Stimulated activated CD4-positive, alpha-beta T cell treated with anti-CD3 and anti-CD28 coated beads, Interleukin-2, amount 100 ng/mL, for 24 hours (primary cell): Measurements from ENCODE around the gene IGF1R.

Experiments used
- DNase-seq, 2 donors: peaks; one replicate each; pipeline ENCODE4 v3.0.0-alpha.2; 2020

The IGF1R gene

DNA sequence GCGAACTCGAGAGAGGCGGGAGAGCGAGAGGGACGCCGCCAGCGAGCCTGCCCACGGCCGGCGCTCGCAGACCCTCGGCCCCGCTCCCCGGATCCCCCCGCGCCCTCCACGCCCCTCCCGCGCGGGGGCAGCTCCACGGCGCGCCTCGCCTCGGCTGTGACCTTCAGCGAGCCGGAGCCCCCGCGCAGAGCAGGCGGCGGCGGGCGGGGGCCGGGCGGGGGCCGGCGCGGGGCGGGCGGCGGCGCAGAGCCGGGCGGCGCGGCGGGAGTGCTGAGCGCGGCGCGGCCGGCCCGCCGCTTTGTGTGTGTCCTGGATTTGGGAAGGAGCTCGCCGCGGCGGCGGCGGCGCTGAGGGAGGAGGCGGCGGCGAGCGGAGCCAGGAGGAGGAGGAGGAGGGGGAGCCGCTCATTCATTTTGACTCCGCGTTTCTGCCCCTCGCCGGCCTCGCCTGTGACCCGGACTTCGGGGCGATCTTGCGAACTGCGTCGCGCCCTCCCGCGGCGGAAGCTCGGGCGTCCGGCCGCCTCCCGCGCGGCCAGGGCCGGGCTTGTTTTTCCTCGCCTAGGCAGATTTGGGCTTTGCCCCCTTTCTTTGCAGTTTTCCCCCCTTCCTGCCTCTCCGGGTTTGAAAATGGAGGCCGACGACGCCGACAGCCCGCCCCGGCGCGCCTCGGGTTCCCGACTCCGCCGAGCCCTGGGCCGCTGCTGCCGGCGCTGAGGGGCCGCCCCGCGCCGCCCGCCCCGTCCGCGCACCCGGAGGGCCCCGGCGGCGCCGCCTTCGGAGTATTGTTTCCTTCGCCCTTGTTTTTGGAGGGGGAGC, 524 bp downstream of the IGF1R start:
- DNase-seq = peak; percentile 43 to 57

DNA sequence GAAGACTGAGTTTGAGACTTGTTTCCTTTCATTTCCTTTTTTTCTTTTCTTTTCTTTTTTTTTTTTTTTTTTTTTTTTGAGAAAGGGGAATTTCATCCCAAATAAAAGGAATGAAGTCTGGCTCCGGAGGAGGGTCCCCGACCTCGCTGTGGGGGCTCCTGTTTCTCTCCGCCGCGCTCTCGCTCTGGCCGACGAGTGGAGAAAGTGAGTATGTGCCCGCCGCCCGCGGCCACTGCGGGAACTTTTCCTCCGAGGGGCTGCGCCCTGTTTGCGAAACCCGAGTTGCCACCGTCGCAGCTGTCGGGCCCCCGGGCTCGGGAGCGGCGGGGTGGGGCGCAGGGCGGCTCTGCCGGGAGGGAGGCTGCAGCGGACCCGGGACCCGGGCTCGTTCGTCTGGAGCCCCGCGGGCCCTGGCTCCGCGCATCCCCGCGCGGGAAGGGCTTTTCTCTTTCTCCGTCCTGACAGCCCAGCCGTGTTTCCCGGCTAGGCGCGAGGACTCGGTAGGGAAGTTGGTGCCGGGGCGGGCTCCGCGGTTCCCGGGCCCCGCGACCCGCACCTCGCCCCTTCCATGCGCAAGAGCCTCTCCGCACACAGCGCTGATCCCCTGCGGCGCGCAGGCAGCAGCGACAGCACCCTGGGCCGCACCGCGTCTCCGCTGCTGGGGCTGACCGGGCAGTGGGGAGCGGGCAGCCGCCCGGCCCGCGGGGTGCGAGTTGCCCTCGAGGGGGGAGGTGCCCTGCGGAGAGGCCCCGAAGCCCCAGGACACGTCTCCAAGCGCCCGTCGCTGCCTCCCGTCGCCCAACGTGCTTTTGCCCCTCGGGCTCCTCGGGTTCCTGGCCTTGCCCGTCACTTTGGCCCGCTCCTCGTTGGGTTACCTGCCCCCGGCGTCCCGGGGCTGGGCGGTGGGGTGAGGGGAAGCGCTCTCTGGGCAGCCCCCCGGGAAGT, 1.4 kb downstream of the IGF1R start:
- DNase-seq = peak; percentile 50 to 61

DNA sequence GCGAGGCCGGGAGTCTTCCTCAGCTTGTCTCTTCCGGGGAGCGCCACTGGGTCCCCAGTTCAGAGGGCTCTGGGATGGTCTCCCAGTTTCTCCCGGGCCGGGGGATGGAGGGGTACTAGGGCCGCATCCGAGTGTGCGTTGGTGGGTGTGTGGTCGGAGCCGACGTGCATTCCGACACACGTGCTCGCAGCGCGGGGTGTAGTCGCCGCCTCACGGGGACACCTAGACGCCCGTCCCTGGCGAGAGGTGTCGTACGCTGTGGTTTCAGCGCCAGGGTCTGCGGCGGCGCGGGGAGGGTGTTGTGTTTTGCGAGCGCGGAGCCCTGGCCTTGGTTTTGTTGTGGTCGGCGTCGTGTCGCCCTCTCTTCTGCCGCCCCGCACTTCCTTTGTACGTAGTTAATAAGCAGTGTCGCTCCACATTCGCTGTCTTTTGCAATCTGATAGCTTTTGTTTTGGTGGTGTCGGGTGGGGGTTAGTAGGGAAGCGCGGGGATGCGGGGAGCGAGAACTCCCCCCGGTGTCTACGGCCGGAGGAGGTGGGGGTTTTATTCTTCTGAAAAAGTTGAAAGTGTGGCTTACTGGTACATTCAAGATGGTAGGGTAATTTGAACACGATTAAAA, 2.2 kb downstream of the IGF1R start:
- DNase-seq = peak; percentile 53

DNA sequence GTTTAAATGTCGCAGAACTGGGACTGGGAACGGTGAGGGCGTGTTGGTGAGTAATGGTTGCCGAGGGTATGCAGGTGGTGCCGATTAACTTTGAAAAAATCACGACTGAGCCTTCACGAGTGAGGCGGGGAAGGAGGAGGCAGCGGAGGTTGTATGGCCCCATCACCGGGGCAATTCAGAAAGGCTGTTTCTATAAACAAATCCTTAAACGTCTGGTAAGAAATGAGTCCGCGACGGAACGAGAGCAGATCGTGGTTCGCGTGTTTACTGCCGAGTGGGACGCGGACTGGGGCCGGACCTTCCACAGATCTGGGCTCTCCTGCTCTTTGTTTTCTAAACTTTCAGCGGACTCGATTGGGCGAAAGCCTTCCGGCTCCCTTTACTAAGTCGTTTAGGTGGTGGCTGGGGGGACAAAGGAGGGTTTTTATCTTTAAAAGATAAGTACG, 2.7 kb downstream of the IGF1R start:
- DNase-seq = peak; percentile 26 to 37

DNA sequence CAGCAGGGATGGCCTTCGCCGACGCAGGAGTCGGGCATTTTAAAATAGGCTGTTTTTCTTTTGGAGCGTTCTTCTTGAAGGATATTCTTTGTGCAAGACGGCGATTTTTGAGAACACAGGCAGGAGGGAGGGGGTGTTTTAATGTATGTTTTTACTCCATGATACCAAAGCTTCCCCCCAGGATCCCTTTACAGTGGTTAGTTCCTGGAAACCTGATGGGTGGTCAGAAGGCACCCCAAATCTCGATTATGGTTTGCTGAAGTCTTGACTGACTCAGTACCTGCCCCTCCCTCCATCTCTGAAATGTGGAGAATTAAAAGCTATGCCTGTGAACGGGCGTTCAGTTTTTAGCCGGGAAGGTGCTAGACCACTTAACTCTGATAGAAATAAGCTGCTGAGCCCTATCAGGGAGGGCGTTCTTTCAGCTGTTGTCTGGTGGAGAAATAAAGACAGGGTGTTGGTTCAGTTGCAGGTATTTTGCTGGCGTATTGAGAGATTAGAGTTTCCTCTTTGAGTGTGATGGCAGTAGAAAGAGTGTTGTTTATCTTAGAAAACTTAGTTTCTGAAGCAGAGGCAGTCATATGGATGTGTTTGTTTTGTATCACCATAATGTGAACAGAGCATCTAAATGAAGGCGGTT, 3.4 kb downstream of the IGF1R start:
- no peak for DNase-seq

DNA sequence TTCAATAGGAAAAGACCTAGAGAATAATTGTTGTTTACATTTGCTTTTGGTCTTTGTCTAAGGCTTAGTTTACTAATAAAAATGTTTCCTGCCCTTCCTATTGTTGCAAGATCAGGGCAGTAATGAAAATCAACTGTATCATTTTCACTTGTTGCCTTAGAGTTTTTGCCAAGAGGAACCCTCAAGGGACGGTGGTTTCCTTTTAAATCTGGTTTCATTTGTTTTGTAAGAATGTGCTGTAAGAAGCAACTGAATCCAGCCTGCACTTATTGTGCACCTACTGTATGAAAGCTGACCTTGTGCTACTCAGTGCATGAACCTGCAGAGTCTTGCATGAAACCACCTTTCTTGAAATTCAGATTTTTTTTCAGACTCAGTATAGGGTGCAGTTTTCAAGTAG, 5.3 kb downstream of the IGF1R start:
- no peak for DNase-seq

DNA sequence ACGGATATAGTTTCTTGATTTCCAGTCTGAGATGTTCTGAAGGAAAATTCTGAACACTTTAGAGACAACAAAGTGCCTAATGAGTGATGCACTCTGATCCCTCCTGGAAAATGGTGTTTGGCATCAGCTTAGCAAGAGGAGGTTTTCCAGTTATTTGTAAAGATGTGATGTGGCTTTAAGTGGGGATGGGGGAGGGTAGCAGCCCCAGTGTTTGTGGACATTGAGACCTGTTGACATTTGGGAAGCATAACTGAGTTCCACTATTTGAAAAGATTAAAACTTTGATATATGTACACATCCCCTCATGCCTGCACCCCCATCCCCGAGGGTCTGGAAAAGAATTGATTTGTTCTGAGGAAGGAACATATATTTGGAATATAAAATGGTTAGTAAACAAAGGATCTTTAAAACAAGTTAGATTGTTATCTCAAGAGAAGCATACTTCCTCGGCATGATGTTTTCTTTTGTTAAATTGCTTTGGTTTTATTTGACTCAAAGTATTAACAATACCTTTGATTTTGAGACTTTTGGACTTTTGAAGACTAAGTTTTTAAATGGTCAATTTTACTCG, 6.5 kb downstream of the IGF1R start:
- no peak for DNase-seq

DNA sequence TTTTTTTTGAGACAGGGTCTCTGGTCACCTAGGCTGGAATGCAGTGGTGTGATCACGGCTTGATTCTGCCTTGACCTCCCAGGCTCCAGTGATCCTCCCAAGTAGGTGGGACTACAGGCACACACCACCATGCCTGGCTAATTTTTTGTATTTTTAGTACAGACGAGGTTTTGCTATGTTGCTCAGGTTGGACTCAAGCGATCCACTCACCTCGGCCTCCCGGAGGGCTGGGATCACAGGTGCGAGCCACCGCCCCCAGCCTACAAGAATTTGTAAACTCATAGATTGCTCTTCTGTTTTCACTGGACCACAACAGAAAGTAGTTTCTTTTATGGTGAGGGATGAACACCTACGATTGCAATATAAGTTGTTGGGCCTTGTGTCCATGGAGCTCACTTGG, 7.4 kb downstream of the IGF1R start:
- DNase-seq = no peak

DNA sequence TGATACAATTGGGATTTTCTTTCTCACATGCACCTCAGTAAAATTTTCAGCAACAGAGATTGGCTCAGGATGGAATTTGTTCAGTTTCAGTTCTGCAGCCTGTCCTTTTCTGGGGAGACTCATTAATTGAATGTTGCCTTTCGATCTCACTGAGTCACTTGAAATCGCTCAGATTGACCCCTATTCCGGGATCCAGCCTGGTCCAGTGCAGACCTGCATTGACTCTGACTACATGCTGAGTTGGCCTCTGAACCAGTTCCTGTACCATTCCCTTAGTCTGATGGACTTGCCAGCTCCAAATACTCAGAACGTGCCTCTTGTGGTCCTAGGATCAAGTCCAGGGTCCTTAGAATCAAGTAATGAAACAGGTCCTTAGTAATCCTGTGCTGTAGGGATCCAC, 9.4 kb downstream of the IGF1R start:
- no peak for DNase-seq

DNA sequence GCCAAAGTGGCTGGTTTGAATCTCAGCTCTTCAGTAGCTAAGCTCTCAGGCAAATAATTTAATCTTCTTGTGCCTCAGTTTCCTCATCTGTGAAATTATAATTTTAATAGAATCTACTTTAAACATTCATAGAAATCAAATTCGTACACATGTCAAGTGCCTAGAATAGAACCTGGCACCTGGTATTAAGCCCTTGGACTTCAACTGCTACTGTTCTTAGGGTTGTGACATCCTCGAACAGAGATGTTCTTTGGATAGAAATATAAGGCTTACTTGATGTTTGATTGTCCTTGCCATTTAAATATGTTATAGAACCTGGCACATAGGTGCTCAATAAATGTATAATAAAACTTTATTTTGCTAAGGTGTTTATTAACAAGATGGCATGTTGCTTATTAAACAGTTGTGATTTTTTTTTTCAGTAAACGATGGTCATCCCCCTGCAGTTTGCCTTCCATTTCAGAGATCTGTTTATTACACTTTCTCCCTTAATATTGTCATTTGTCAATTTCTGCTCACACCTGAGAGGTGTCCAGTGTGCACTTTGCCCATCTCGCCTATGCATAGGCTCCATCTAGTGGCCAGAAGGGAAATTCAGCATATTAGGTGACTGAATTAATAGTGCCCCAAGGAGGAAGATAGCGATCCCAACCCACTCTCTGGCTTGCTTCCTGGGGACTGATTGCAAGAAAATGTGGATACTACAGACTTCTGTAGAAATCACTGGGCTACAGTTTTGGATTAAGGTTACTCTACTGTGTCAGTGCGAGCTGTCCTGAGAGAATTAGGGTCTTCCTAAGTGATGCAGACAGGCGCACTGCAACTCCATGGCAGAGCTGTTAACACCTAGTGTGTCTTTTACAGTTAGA, 10.7 kb downstream of the IGF1R start:
- peak in 1 of 2 donors; percentile 40 for DNase-seq

DNA sequence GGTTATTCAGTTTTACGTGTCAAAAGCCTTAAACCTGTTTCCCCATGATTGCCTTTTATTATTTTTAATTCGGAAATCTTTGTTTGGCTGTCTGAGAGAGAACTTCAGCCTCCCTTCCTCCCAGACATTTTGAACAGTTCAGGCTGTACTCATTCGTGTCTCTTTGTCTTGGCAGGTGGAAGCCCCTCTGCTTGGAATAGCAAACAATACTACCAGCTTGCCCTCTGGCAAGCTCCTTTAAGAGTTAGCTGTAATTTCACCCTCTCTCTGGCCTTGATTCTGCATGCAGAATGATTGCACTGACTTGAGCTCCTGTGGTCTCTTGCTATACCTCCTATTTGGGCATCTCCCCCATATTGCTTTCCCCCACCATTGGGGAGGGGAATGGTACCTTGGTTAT, 11.7 kb downstream of the IGF1R start:
- no peak for DNase-seq

DNA sequence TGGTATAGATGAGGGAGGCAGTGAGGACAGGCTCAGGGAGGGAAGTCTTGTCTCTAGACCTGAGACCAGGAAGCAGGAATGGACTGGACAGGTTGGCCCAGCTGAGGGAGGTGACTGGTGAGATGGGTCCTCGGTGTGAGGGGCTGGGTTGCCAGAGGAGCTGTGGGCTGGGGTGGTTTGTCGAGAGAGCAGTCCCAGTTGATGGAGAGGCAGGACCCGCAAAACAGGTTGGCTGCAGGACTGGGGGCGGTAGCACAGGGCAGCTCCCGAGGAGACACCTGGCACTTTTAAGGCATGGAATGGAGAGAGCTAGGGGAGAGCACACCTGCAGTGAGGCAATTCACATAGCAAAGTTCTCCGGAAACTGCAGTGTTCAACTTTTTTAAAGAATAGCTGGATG, 14.7 kb downstream of the IGF1R start:
- no peak for DNase-seq

DNA sequence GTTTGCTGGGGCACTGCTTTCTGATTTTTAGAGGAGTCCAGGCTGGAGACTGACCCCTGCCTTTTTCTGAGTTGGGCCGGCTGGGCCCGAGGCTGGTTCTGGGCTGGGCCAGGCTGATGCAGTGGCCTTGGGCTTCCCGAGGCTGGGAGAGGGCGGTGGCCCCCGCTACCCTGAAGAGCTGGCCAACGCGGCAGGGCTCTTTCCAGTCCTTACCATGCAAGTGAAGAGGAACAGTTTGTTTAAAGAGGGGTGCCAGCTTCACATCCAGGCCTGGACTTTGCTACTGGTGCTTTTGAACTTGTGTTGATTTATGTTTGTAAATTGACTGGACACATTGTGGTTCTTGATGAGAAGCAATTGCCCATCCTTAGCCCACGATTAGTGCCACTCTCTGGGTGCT, 15.3 kb downstream of the IGF1R start:
- DNase-seq = no peak

DNA sequence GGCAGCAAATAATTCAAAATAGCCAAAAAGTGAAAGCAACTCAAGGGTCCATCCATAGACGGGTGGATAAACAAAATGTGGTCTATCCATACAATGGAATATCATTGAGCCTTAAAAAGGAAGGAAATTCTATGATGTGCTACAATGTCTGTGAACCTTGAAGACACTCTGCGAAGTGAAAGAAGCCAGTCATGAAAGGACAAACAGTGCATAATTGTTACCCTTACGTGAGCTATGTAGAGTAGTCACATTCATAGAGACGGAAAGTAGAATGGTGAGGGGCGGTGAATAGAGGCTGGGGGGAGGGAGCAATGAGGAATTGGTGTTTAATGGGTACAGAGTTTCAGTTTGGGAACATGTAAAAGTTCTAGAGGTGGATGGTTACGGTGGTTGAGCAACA, 18.1 kb downstream of the IGF1R start:
- DNase-seq = no peak

DNA sequence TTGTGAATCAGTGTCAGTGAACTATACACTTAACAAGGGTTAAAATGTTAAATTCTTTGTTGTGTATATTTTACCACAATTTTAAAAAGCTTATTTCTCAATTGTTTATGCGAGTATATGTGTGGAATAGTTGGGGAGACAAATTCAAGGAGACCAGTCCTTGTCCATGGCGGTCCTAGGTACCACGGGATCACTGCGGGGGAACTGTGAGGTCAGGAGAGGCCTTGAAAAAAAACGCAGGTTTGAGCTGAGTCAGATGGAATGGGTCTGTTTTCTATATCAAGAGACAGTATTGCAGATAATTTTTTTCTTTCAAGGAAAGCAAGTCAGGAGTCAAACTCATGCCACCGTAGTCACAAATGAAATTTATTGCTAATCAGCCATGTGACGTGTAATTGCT, 18.5 kb downstream of the IGF1R start:
- DNase-seq = no peak

DNA sequence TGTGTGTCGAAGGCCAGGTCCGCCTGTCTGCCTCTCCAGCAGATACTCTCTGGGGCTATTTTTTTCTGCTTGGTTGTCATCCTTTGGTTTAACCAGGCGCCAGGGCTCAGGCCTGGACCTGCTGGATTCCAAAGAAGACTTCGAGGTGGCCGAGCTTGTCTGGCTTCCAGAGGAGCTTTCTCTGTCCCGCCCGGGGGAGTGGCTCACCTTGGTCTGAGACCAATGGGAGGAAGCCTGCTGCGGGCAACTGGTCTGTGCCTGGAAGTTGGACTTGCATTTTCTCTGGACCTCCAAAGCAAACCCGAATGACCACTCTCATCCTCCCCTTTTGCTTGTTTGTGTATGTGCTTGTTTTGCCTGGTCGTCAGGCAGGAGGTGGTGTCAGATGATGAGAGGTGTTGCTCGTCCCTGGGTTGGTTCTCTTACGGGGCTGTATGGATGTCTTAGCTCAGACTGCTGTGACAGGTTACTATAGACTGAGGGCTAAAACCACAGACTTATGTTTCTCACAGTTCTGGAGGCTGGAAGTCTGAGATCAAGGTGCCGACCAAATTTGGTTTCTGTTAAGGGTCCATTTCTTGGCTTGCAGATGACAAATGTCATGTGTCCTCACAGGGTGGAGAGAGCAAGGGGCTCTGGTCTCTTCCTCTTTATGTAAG, 19.3 kb downstream of the IGF1R start:
- no peak for DNase-seq

DNA sequence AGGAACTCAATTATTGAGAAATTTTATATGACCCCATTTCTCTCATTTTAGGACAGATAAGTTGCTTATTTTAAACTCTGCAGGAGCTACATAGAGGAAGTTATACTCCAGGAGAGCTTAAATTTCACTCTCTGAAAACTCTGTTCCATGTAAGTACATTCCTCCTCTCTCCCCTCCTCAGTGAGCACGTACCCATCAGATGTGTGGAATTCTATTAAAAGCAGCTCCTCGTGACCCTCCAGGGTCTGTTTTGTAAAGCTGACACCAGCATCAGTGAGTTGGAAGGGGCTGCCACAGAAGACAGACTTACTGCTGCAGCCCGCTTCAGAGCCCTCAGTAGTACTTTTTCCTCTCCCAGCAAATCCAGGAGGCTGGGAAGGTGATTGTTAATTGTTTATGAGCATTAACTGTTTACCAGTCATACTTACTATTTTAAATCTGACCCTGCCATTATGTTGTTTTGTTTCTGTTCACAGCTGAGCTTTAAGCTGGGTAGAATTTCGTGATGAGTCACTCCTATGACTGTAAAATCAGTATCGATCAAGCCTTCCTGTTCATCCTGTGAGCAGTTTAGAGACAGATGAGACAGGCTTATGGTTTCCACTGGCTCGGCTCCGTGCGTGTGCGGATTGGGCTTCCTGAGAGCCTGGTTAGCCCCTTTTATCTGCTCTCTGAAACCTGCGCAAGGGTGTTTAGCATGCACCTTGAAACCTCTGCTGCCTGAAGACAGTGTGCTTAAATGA, 20.4 kb downstream of the IGF1R start:
- DNase-seq = peak; percentile 40 to 65

DNA sequence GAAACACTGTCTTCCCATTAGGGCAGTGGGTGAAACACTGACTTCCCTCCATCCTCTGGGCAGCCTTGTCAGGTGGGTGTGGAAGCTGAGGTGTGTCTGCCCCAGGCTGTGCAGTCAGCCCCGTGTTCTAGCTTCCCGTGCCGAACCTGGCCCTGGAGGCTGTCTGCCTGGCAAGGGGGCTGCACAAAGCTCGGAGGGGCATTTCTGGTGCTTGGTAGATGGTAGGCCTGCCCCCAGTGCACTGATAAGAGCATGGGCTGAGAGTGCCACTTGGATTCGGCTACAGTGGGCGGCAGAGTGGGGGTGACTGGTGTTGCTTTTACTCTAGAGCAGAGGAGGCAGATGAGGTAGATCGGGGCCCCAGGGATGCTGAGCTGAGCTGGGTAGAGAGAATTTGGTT, 21.3 kb downstream of the IGF1R start:
- no peak for DNase-seq

DNA sequence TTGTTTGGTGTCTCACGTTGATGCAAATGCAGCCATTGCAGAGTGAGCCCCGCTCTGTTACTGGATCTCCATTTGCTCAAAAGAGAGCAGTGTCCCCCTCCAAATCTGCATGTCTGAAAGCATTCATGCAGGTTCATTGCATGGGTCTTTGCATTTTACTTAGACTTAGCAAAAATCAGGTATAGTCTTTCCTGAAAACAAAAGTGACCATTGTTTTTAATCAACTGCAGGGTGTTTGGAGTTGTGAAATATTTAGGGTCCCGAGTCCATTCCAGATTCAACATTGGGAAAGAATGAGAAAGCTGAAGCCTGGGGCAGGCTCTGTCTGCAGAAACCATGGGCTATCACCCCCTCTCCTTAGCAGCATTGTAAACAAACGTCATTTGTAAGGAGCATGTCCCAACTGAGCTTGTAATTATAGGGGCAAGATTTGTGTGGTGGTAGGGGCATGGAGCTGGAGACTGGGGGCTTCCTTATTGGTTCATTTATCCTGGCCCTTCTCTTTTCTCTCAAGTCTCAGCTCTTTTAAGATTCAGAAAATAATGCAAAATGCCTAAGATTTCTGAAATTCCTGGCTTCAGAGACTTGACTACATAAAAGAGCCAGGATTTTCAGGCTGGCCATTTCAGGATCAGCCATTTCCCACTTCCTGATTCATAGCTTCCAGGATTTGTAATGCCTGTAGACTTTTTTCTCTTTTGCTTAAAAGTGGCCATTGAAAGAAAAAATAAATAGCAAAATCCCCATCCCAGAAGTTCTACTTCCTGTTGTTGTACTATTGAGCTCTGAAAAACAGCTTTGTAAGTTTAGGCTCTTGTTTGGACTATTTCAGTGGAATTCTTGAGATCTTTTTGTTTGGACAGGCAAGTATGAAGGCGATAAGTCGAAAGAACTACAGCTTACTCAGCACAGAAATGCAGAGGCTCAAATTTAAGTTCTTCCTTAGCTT, 23.0 kb downstream of the IGF1R start:
- DNase-seq = no peak
